ENCODE results near the gene HSDL1. TPM values are rescaled to one million over a fixed set of nuclear protein-coding genes. Genes with fewer than 3 reads are reported as not detected.
A peak's percentile ranks its signal among the peaks of the same experiment; 100 is the strongest.

HSDL1 gene
- total RNA-seq, 1 donor from 2014 or later: 31.0 TPM

DNA sequence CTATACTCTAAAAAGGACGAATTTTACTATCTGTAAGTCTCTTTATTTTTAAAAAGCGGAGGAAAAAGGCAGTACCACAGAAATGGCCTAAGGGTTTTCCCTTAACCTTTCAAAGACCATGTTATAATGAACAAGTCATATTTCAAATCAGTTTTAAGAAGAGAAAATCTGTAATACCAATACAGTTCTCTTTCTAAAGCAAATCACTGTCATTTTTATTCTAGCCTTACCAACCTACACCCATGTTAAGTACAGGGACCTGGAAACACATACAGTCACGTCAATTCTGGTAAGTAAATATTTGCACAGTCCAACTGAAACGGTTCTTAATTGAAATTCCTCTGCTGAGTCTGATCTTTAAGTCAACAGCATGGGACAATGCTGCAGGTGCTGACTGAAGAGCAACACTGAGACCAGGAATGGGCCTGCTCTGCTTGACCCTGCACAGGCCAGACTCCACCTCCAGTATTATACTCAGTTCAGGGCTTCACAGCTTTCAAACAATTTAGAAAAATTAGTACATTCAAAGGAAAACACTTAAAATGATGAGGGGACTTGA lies 48.5 kb downstream of the HSDL1 start:
- TF ChIP-seq CTCF (IDR thresholded peaks at IDR 0.05): no peak
- Histone ChIP-seq H3K27ac (no peak overlapping the region), H3K27me3 (no peaks in the 10 kb centered on the region), H3K9me3 (no peaks in the 10 kb centered on the region), H3K36me3 (peaks cover 96% of the 10 kb centered on the region), H3K4me1 (peaks cover 12% of the 10 kb centered on the region), H3K4me3 (no peak overlapping the region)
- DNase-seq: no peak
- ATAC-seq: peak; percentile 93
- intact Hi-C loops (cut with DNase I): no loop called here

- H3K4me1 ChIP-seq: peaks cover 12% of the 10 kb centered on the region
- H3K9me3 ChIP-seq: no peaks in the 10 kb centered on the region
- H3K36me3 ChIP-seq: peaks cover 96% of the 10 kb centered on the region
- ATAC-seq (no peak), DNase-seq (no peak)
- H3K27me3 ChIP-seq: no peaks in the 10 kb centered on the region
- no peak overlapping the region for H3K27ac ChIP-seq
- no peak for TF ChIP-seq CTCF (IDR thresholded peaks at IDR 0.05)
- H3K4me3 ChIP-seq: no peak overlapping the region
- intact Hi-C loops (cut with DNase I): no loop called here
Observed at GRCh38 chr16:84095466-84095865, 49.5 kb downstream of the HSDL1 start.

GRCh38 chr16:84093879-84094270 lies 51.1 kb downstream of the HSDL1 start:
- no peak for TF ChIP-seq CTCF (IDR thresholded peaks at IDR 0.05)
- Histone ChIP-seq H3K36me3 (peaks cover 98% of the 10 kb centered on the region), H3K4me1 (peaks cover 7% of the 10 kb centered on the region), H3K9me3 (no peaks in the 10 kb centered on the region), H3K4me3 (no peak overlapping the region), H3K27me3 (no peaks in the 10 kb centered on the region), H3K27ac (no peak overlapping the region)
- intact Hi-C loops (cut with DNase I): no loop called here
- ATAC-seq (no peak), DNase-seq (no peak)

DNA sequence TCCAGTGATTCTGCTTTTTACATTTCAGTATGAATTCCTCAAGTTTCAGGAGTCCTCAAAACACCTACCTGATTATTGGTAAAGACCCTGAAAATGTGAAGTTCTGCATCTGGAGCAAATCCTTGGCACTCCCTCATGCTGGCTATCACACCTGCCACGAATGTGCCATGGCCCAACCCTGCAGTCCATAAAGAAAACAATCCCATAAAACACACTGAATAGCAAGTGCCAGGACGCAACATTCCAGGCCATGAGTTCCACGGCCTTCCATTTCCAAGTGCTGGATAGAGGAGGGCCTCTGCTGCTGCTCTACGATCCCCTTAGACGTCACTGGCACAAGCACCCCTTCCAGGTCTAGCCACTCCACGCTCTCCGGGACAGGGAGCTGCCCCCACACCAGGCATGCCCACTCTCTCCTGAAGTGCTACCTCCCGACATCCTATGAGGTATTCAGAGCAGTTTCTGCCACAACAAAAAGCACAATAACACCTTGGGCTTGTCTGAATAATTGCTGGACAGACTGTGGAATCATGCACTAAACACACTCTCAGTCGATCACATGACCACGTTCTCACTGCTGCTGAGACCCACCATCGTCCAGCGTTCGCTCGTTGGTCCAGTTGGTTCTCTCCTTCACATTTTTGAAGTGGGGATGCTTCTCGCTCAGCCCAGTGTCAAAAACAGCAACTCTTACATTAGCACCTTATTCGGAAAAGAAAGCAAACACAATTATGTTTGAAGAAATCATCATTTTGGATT lies 51.7 kb downstream of the HSDL1 start:
- DNase-seq: no peak
- Histone ChIP-seq H3K4me1 (peaks cover 7% of the 10 kb centered on the region), H3K36me3 (peaks cover 98% of the 10 kb centered on the region), H3K9me3 (no peaks in the 10 kb centered on the region), H3K27ac (no peak overlapping the region), H3K27me3 (no peaks in the 10 kb centered on the region), H3K4me3 (no peak overlapping the region)
- TF ChIP-seq CTCF (IDR thresholded peaks at IDR 0.05): no peak
- intact Hi-C loops (cut with DNase I): no loop called here
- no peak for ATAC-seq

DNA sequence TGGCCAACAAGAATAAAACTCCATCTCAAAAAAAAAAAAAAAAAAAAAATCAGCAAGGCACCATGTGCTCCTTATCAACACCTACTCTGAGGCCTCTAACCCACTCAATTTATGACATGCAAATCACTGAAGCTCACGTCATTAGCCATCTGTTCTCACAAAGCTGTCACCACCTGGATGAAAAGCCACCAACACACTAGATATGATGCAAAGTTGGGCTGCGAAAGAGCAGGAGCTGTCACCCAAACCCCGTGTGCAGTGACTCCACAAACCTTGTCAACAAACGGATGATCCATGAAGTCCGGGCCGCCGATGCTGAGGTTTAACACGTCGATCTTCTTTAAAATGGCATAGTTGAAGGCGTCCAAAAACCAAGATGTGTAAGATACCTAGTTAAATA lies 53.5 kb downstream of the HSDL1 start:
- no peak for DNase-seq
- TF ChIP-seq CTCF (IDR thresholded peaks at IDR 0.05): no peak
- Histone ChIP-seq H3K4me1 (peaks cover 7% of the 10 kb centered on the region), H3K4me3 (no peak overlapping the region), H3K27me3 (no peaks in the 10 kb centered on the region), H3K27ac (no peak overlapping the region), H3K36me3 (peaks cover 100% of the 10 kb centered on the region), H3K9me3 (no peaks in the 10 kb centered on the region)
- intact Hi-C loops (cut with DNase I): no loop called here
- ATAC-seq: no peak

Measured in upper lobe of right lung (tissue), 1 donor.